Hepatic stellate cell (primary cell): ENCODE data around the gene S100A10.

Source experiments
- DNase-seq: peaks from one replicate; pipeline ENCODE4 v3.0.0; 2011; ENCODE audit warnings: low spot score

S100A10 gene

GRCh38 chr1:151964510-151964909 lies 29.1 kb downstream of the S100A10 start:
- no peak for DNase-seq

GRCh38 chr1:151963288-151963687 lies 30.4 kb downstream of the S100A10 start:
- no peak for DNase-seq

GRCh38 chr1:151961833-151962232 lies 31.8 kb downstream of the S100A10 start:
- DNase-seq = no peak

GRCh38 chr1:151960780-151961513 lies 32.7 kb downstream of the S100A10 start:
- DNase-seq = no peak

- DNase-seq = no peak
Measured at GRCh38 chr1:151958959-151959358, 34.7 kb downstream of the S100A10 start.

- no peak for DNase-seq
Measured at GRCh38 chr1:151956957-151957497, 36.6 kb downstream of the S100A10 start.

- DNase-seq = no peak
Measured at GRCh38 chr1:151953409-151954094, 40.1 kb downstream of the S100A10 start.

- DNase-seq = no peak
Measured at GRCh38 chr1:151952811-151953210, 40.8 kb downstream of the S100A10 start.

GRCh38 chr1:151949371-151950193 lies 44.1 kb downstream of the S100A10 start:
- DNase-seq = no peak

- no peak for DNase-seq
Measured at GRCh38 chr1:151948506-151948905, 45.2 kb downstream of the S100A10 start.

GRCh38 chr1:151947140-151947539 lies 46.5 kb downstream of the S100A10 start:
- no peak for DNase-seq

- peak; percentile 88 for DNase-seq
Measured at GRCh38 chr1:151945725-151946722, 47.6 kb downstream of the S100A10 start.

GRCh38 chr1:151944857-151945575 lies 48.6 kb downstream of the S100A10 start:
- DNase-seq = no peak

GRCh38 chr1:151944126-151944856 lies 49.4 kb downstream of the S100A10 start:
- no peak for DNase-seq

GRCh38 chr1:151943591-151943990 lies 50.1 kb downstream of the S100A10 start:
- no peak for DNase-seq

GRCh38 chr1:151942882-151943281 lies 50.8 kb downstream of the S100A10 start:
- DNase-seq = no peak

GRCh38 chr1:151940541-151940940 lies 53.1 kb downstream of the S100A10 start:
- no peak for DNase-seq

- no peak for DNase-seq
Measured at GRCh38 chr1:151939779-151940178, 53.9 kb downstream of the S100A10 start.

- DNase-seq = no peak
Measured at GRCh38 chr1:151939141-151939540, 54.5 kb downstream of the S100A10 start.

- DNase-seq = no peak
Measured at GRCh38 chr1:151936653-151937052, 57.0 kb downstream of the S100A10 start.
